ENCODE results near the gene ASB10. TPM values are rescaled to one million over a fixed set of nuclear protein-coding genes. Genes with fewer than 3 reads are reported as not detected.
A peak's percentile ranks its signal among the peaks of the same experiment; 100 is the strongest.

ASB10 gene
- polyA plus RNA-seq, 2 of the 4 experiments (the other 2 are of a cell fraction): not detected

- CTCF ChIA-PET: interaction anchor here (0.7 to 3.2 kb wide), 14 partner anchors 9 to 38 kb away, joined by 3 to 11 read pairs (median 6); partner anchors contain the start of gene GBX1
These were observed 38.5 kb downstream of the ASB10 start for GRCh38 chr7:151148319-151149259.

DNA sequence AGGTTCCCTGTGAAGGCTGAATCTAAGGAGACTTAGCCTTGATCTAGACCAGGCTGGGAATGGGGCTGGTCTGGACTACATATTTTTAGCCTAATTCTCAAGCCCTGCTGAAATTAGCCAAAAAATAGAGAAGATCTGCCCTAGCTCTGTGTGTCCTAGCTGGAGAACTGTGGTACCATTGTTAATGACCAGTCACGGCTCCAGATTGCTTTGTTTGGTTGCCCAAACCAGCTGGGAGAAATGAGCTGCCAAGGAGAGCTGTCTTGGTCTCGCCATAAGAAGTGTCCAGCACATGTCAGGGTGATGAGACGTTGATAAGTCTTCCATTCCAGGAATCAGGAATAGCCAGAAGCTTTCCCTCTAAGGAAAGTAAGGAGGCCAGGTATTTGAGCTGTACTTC lies 40.3 kb downstream of the ASB10 start:
- POLR2A ChIA-PET: no interaction called here
- Histone ChIP-seq H3K4me2 (no peak overlapping the region), H3K27ac (no peak overlapping the region), H3K4me1 (no peaks in the 10 kb centered on the region), H3K4me3 (no peak overlapping the region), H3K9me3 (no peaks in the 10 kb centered on the region)
- 88% methylated on average over 3 of the region's 3 CpGs for WGBS (ENCODE audit: missing lambda C conversion rate)
- ATAC-seq: no peak
- no peak for DNase-seq (ENCODE audit: low read depth in 1 of 2, low spot score in 1 of 2)
- TF ChIP-seq ZSCAN20 (CRISPR knock-in tag; IDR thresholded peaks at IDR 0.05) (no peak), NFE2L2 (conservative IDR thresholded peaks at IDR 0.05; ENCODE audit: low read length) (no peak), ZC3H11A (IDR thresholded peaks at IDR 0.05) (no peak), HOXB13 (CRISPR knock-in tag; IDR thresholded peaks at IDR 0.05; ENCODE audit: low read depth) (no peak), FOSB (CRISPR knock-in tag; IDR thresholded peaks at IDR 0.05) (no peak), ZFP36 (IDR thresholded peaks at IDR 0.05; ENCODE audit: borderline replicate concordance, partially characterized antibody) (no peak), USF2 (IDR thresholded peaks at IDR 0.05) (no peak), PHF8 (IDR thresholded peaks at IDR 0.05; ENCODE audit: borderline replicate concordance, low read depth) (no peak), RCOR1 (IDR thresholded peaks at IDR 0.05; ENCODE audit: low read depth, low read length) (no peak), RARB (CRISPR knock-in tag; IDR thresholded peaks at IDR 0.05) (no peak), E2F6 (IDR thresholded peaks at IDR 0.05; ENCODE audit: borderline replicate concordance, low read depth) (no peak), EHMT2 (IDR thresholded peaks at IDR 0.05; ENCODE audit: low read depth) (no peak)
- TF ChIP-seq, protein P1, sequence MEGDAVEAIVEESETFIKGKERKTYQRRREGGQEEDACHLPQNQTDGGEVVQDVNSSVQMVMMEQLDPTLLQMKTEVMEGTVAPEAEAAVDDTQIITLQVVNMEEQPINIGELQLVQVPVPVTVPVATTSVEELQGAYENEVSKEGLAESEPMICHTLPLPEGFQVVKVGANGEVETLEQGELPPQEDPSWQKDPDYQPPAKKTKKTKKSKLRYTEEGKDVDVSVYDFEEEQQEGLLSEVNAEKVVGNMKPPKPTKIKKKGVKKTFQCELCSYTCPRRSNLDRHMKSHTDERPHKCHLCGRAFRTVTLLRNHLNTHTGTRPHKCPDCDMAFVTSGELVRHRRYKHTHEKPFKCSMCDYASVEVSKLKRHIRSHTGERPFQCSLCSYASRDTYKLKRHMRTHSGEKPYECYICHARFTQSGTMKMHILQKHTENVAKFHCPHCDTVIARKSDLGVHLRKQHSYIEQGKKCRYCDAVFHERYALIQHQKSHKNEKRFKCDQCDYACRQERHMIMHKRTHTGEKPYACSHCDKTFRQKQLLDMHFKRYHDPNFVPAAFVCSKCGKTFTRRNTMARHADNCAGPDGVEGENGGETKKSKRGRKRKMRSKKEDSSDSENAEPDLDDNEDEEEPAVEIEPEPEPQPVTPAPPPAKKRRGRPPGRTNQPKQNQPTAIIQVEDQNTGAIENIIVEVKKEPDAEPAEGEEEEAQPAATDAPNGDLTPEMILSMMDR (IDR thresholded peaks at IDR 0.05): no peak
- TF ChIP-seq, protein P2, sequence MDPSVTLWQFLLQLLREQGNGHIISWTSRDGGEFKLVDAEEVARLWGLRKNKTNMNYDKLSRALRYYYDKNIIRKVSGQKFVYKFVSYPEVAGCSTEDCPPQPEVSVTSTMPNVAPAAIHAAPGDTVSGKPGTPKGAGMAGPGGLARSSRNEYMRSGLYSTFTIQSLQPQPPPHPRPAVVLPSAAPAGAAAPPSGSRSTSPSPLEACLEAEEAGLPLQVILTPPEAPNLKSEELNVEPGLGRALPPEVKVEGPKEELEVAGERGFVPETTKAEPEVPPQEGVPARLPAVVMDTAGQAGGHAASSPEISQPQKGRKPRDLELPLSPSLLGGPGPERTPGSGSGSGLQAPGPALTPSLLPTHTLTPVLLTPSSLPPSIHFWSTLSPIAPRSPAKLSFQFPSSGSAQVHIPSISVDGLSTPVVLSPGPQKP (IDR thresholded peaks at IDR 0.05; ENCODE audit: low read depth, low read length): no peak
- no peak for FAIRE-seq
- CTCF ChIA-PET: interaction anchor here (1.3 to 6.8 kb wide), 7 partner anchors 17 to 35 kb away, joined by 4 to 40 read pairs (median 9); partner anchors contain the start of gene GBX1

More at GRCh38 chr7:151148319-151149259, 38.5 kb downstream of the ASB10 start:
- FAIRE-seq (no peak), DNase-seq (ENCODE audit: low read depth in 1 of 2, low spot score in 1 of 2) (no peak), ATAC-seq (peak in 1 of 2 experiments; percentile 8; a peak in 2 of 6 replicates)
- H3K4me1 ChIP-seq: no peaks in the 10 kb centered on the region
- H3K4me2 ChIP-seq: no peak overlapping the region
- H3K9me3 ChIP-seq: no peaks in the 10 kb centered on the region
- H3K27ac ChIP-seq: no peak overlapping the region
- 79% methylated on average over 20 of the region's 22 CpGs for WGBS (ENCODE audit: missing lambda C conversion rate)
- POLR2A ChIA-PET: no interaction called here
- TF ChIP-seq EP300 (IDR thresholded peaks at IDR 0.05) (no peak), POLR2AphosphoS2 (conservative IDR thresholded peaks at IDR 0.05; ENCODE audit: low read length) (no peak), CHD2 (IDR thresholded peaks at IDR 0.05; ENCODE audit: low read length, partially characterized antibody) (no peak), NFE2L2 (conservative IDR thresholded peaks at IDR 0.05; ENCODE audit: low read length) (no peak), SMC3 (IDR thresholded peaks at IDR 0.05) (no peak), TFCP2L1 (CRISPR knock-in tag; IDR thresholded peaks at IDR 0.05) (no peak), TP53 (CRISPR knock-in tag; IDR thresholded peaks at IDR 0.05) (no peak), JUN (IDR thresholded peaks at IDR 0.05) (no peak), CHD4 (IDR thresholded peaks at IDR 0.05; ENCODE audit: borderline replicate concordance) (no peak), ZSCAN20 (CRISPR knock-in tag; IDR thresholded peaks at IDR 0.05) (no peak)
- TF ChIP-seq, protein P3, sequence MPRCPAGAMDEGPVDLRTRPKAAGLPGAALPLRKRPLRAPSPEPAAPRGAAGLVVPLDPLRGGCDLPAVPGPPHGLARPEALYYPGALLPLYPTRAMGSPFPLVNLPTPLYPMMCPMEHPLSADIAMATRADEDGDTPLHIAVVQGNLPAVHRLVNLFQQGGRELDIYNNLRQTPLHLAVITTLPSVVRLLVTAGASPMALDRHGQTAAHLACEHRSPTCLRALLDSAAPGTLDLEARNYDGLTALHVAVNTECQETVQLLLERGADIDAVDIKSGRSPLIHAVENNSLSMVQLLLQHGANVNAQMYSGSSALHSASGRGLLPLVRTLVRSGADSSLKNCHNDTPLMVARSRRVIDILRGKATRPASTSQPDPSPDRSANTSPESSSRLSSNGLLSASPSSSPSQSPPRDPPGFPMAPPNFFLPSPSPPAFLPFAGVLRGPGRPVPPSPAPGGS (IDR thresholded peaks at IDR 0.05): no peak
- TF ChIP-seq, protein P4, sequence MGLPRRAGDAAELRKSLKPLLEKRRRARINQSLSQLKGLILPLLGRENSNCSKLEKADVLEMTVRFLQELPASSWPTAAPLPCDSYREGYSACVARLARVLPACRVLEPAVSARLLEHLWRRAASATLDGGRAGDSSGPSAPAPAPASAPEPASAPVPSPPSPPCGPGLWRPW (IDR thresholded peaks at IDR 0.05): no peak
- TF ChIP-seq, protein P2 (IDR thresholded peaks at IDR 0.05; ENCODE audit: low read depth, low read length): no peak
- no peak overlapping the region for H3K4me3 ChIP-seq

Data from A549 (cell line).